MM.1S (cell line): ENCODE data around the gene PPIP5K1.
"Not testable (repeated sequence)": the region's sequence is repeated elsewhere in the genome, so short reads cannot be mapped to it uniquely, and the experiment has no call there.

Experiments
- DNase-seq: peaks from one replicate; pipeline ENCODE4 v3.0.0-alpha.2; 2015
- H2AFZ ChIP-seq: fragments of 300-600 bp; sonication (generic); 2 replicates; pipeline ENCODE4 v1.6.0; 2016; ENCODE audit warnings: antibody characterized with exemption, low read length
- H3F3A ChIP-seq: fragments of 300-600 bp; sonication (generic); 2 replicates; pipeline ENCODE4 v1.6.1; 2016; ENCODE audit warnings: mild to moderate bottlenecking, antibody characterized with exemption, low read length, moderate library complexity, mixed read lengths; ENCODE audit not compliant: insufficient read depth
- H3K27ac ChIP-seq: fragments of 300-600 bp; sonication (generic); 2 replicates; pipeline ENCODE4 v1.5.1; 2016; ENCODE audit warnings: mild to moderate bottlenecking, low read length
- H3K27me3 ChIP-seq: fragments of 300-600 bp; sonication (generic); replicated peaks from 2 replicates; pipeline ENCODE4 v1.6.0; 2016; ENCODE audit warnings: low read length; ENCODE audit not compliant: insufficient read depth
- H3K36me3 ChIP-seq: fragments of 300-600 bp; sonication (generic); replicated peaks from 2 replicates; pipeline ENCODE4 v1.6.1; 2016; ENCODE audit warnings: mild to moderate bottlenecking, low read length, mixed read lengths; ENCODE audit not compliant: insufficient read depth
- H3K4me1 ChIP-seq: fragments of 300-600 bp; sonication (generic); 2 replicates; pipeline ENCODE4 v1.6.1; 2016; ENCODE audit warnings: low read length, mixed read lengths
- H3K4me2 ChIP-seq: fragments of 300-600 bp; sonication (generic); 2 replicates; pipeline ENCODE4 v1.6.0; 2016; ENCODE audit warnings: low read depth, low read length
- H3K4me3 ChIP-seq: fragments of 300-600 bp; sonication (generic); 2 replicates; pipeline ENCODE4 v1.5.1; 2016; ENCODE audit warnings: low read length, mixed read lengths
- H3K79me2 ChIP-seq: fragments of 300-600 bp; sonication (generic); 2 replicates; pipeline ENCODE4 v1.6.1; 2016; ENCODE audit warnings: mixed run types, low read length, mixed read lengths
- H3K9ac ChIP-seq: fragments of 300-600 bp; sonication (generic); 2 replicates; pipeline ENCODE4 v1.6.1; 2016; ENCODE audit warnings: low read length, mixed read lengths
- H3K9me2 ChIP-seq: fragments of 300-600 bp; sonication (generic); replicated peaks from 2 replicates; pipeline ENCODE4 v1.6.1; 2016; ENCODE audit warnings: mild to moderate bottlenecking, low read length, mixed read lengths; ENCODE audit not compliant: insufficient read depth
- H3K9me3 ChIP-seq: fragments of 300-600 bp; sonication (generic); replicated peaks from 2 replicates; pipeline ENCODE4 v1.6.1; 2016; ENCODE audit warnings: mild to moderate bottlenecking, low read length, mixed read lengths; ENCODE audit not compliant: insufficient read depth
- H4K20me1 ChIP-seq: fragments of 300-600 bp; sonication (generic); 2 replicates; pipeline ENCODE4 v1.6.1; 2016; ENCODE audit warnings: mild to moderate bottlenecking, low read length, moderate library complexity, mixed read lengths; ENCODE audit not compliant: insufficient read depth
- CTCF ChIP-seq: fragments of 300-600 bp; sonication (generic); IDR thresholded peaks from 2 replicates; pipeline ENCODE4 v1.5.1; 2016; ENCODE audit warnings: antibody characterized with exemption, low read length, mixed read lengths
- EZH2 ChIP-seq: fragments of 300-600 bp; sonication (generic); optimal IDR thresholded peaks from 2 replicates; pipeline ENCODE3; 2017; ENCODE audit warnings: low read depth, mild to moderate bottlenecking, antibody characterized with exemption, low read length, mixed read lengths
- EZH2phosphoT487 ChIP-seq: fragments of 300-600 bp; sonication (generic); IDR thresholded peaks from 2 replicates; pipeline ENCODE4 v1.6.1; 2018; ENCODE audit warnings: antibody characterized with exemption, low read length

PPIP5K1 gene

GRCh38 chr15:43563793-43564192 is 26.2 kb downstream of the PPIP5K1 start:
- H3K9ac ChIP-seq, H4K20me1 ChIP-seq, H3K4me3 ChIP-seq, H3K27me3 ChIP-seq, H3K36me3 ChIP-seq, H3K4me2 ChIP-seq, H3K9me3 ChIP-seq, H3K4me1 ChIP-seq, H3F3A ChIP-seq, H3K27ac ChIP-seq, H3K9me2 ChIP-seq, H2AFZ ChIP-seq, DNase-seq, H3K79me2 ChIP-seq: not testable (repeated sequence)

GRCh38 chr15:43562753-43563152 is 27.3 kb downstream of the PPIP5K1 start:
- not testable (repeated sequence) for H3K36me3 ChIP-seq, H3K79me2 ChIP-seq, DNase-seq, H4K20me1 ChIP-seq, H3K9ac ChIP-seq, H3K27ac ChIP-seq, H3K4me3 ChIP-seq, H3K4me1 ChIP-seq, H3K9me2 ChIP-seq, H3K4me2 ChIP-seq, H3K27me3 ChIP-seq, H3F3A ChIP-seq, H2AFZ ChIP-seq, H3K9me3 ChIP-seq

- Histone ChIP-seq H3K27me3 (no peaks in the 10 kb centered on the region), H2AFZ (no peak overlapping the region)
Measured at GRCh38 chr15:43552986-43553385, 37.0 kb downstream of the PPIP5K1 start.

GRCh38 chr15:43552256-43552655 is 37.8 kb downstream of the PPIP5K1 start:
- H3K4me2 ChIP-seq = no peak overlapping the region
- H3K4me1 ChIP-seq = no peaks in the 10 kb centered on the region
- no peaks in the 10 kb centered on the region for H3K79me2 ChIP-seq
- H2AFZ ChIP-seq = no peak overlapping the region
- no peaks in the 10 kb centered on the region for H3F3A ChIP-seq
- no peak overlapping the region for H3K9ac ChIP-seq
- no peaks in the 10 kb centered on the region for H3K36me3 ChIP-seq
- no peak overlapping the region for H3K4me3 ChIP-seq
- H4K20me1 ChIP-seq = no peaks in the 10 kb centered on the region
- no peaks in the 10 kb centered on the region for H3K9me2 ChIP-seq
- DNase-seq = no peak
- no peaks in the 10 kb centered on the region for H3K9me3 ChIP-seq
- H3K27ac ChIP-seq = no peak overlapping the region
- no peak for TF ChIP-seq CTCF
- TF ChIP-seq EZH2 = no peak
- no peak for TF ChIP-seq EZH2phosphoT487
- H3K27me3 ChIP-seq = no peaks in the 10 kb centered on the region

More at GRCh38 chr15:43552986-43553385, 37.0 kb downstream of the PPIP5K1 start:
- Histone ChIP-seq H3K79me2 (no peaks in the 10 kb centered on the region), H3K9me3 (no peaks in the 10 kb centered on the region), H3K36me3 (no peaks in the 10 kb centered on the region), H3K9me2 (no peaks in the 10 kb centered on the region), H3K4me3 (no peak overlapping the region), H3F3A (no peaks in the 10 kb centered on the region), H4K20me1 (no peaks in the 10 kb centered on the region), H3K4me2 (no peak overlapping the region), H3K9ac (no peak overlapping the region), H3K27ac (no peak overlapping the region), H3K4me1 (no peaks in the 10 kb centered on the region)
- no peak for DNase-seq
- TF ChIP-seq CTCF = no peak
